Stimulated activated CD4-positive, alpha-beta T cell treated with anti-CD3 and anti-CD28 coated beads, Interleukin-1b, Interleukin-23, amount 100 ng/mL, for 48 hours (primary cell): ENCODE results near the gene RIMKLA.
A peak's percentile ranks its signal among the peaks of the same experiment; 100 is the strongest.

Experiments
- DNase-seq: peaks from one replicate; pipeline ENCODE4 v3.0.0-alpha.2; 2020

RIMKLA gene, protein sequence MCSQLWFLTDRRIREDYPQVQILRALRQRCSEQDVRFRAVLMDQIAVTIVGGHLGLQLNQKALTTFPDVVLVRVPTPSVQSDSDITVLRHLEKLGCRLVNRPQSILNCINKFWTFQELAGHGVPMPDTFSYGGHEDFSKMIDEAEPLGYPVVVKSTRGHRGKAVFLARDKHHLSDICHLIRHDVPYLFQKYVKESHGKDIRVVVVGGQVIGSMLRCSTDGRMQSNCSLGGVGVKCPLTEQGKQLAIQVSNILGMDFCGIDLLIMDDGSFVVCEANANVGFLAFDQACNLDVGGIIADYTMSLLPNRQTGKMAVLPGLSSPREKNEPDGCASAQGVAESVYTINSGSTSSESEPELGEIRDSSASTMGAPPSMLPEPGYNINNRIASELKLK

GRCh38 chr1:42380586-42381279 is at the start of gene RIMKLA:
TSS of gene RIMKLA (plus strand) at chr1:42380792. CDS start at chr1:42380935, 143 bp downstream.
- DNase-seq: peak; percentile 39

GRCh38 chr1:42332877-42333276 is 47.7 kb upstream of the RIMKLA start:
- no peak for DNase-seq

DNA sequence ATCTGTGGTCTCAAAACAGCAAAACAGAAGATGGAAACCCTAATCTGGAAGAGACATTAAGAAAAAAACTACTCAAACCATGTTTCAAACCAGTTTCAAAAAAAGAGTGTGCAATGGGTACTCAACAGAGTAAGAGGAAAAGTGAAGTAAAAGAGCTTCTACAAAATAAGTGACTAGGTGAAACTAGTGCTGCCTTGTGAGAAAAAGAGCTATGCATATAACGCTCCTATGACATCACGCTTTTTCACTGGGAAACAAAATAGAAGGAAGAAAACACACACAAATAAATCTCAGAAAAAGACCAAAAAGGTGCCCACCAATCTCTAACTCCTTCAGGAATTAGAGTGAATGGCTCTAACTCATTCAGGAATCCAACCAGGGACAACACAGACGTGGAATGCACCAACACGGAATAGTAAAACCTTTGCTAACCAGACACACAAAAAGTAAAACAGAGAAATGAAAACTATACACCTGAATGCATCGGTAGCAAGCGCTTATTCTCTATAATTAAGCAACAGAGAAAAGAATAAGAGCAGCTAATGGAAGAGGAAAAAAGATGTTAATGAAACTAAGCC is 46.8 kb upstream of the RIMKLA start:
- DNase-seq: no peak

DNA sequence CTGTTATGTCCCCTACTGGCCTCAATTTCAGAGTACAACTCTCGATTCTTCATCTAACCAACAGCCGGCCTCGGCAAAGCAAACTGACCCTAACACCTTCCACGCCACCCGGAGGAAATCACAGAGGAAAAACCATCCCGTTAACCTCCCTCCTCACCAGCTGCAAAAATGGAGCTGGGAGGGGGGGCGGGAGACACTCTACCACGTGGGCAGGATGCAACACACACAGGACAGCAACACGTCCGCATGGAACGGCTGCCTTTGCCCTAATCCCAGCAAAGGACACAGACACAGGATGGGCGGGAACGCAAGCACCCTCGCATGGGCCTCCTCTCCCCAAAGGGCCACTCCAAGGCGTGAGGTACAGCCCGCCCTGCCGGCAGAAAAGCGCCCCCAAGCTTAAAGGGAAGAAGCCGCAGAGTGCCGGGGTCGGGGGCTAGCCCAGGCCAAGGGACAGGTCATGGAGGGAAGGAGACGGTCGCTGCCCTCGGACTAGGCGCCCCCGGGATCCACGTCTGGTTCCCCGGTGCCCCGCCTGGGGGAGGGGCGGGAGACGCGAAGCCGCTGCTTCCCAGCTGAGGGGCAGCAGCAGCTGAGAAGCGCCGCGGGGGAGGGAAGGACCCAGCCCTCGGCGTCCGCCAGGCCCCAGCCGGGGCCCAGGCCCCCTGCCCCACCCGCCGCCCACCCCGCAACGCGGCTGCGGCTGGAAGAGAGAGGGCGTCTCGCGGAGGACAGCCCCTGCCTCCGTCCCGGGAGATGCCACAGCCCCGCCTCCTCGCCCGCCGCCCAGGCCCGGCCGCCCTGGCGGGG is 46.1 kb upstream of the RIMKLA start:
- DNase-seq: peak; percentile 30

GRCh38 chr1:42335050-42335808 is 45.4 kb upstream of the RIMKLA start, which contains the start of gene FOXJ3:
TSS of gene FOXJ3 (minus strand) at chr1:42335235. CDS start at chr1:42311093, 24,142 bp downstream.
- DNase-seq: peak; percentile 92

DNA sequence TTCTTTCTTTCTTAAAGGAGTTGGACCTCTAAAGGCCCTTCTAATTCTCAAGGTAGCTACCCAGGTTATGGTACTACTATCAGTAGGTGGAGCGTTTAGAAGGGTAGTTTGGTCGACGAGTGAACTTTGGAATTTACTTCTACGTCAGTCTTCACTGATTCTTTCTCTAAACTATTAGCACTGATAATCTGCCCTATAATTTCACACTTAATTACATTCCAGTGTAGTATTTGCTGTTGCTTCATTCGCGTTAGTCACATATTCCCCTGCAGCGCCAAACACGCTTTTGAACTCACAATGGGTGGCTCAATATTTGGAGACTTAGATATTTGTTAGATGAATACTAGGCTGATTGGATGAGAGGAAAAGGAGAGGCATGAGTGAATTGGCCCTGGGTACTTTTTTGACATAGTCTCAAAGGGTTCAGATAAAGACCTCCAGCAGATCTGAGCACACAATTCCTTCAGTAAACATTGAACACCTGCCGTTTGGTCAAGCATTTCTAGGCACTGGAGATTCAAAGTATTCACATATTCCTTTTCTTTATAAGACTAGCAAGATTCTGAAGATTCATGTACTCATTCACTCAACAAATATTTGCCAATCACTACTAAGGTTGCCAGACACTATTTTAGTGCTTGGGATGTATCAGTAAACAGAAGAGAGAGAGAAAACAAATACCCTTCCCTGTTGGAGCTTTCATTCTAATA is 44.6 kb upstream of the RIMKLA start:
- DNase-seq: no peak

- DNase-seq: no peak
Measured at GRCh38 chr1:42336978-42337377, 43.6 kb upstream of the RIMKLA start.

- no peak for DNase-seq
Measured at GRCh38 chr1:42340093-42340492, 40.5 kb upstream of the RIMKLA start.

DNA sequence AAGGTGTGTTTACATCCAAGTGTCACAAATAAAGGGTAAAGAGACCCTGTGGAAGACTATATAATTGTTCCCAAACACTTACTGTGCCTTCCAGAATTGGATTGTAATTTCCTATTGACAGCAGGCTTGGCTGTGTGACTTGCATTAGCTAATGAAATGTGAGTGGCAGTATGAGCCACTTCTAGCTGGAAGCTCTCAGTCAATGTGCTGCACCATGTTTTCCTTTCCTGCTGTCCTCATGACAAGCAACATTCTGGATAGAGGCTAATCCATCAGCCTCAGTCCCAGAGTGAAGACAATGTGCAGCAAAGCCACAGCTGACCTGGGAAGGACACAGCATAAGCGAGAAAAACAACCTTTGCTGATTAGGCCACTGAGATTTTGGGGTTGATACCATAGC is 39.7 kb upstream of the RIMKLA start:
- no peak for DNase-seq

- no peak for DNase-seq
Measured at GRCh38 chr1:42343049-42343448, 37.5 kb upstream of the RIMKLA start.

DNA sequence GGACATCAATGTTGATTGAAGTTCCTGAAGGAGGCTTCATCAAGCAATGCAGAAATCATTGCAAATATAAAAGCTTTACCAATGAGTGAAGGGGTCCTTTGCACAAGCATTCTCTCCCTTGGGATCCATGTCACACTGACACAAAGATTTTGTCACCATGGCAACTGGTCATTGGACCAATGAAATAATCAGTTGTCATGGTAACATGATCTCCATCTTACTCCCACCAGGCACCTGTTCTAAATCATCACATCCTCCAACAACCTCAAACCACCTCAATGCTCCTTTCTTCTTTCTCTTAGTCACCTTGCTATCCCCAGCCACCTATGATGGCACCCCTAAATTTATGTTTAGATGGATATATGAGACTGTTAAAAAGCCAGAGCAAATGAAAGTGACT is 32.1 kb upstream of the RIMKLA start:
- DNase-seq: no peak

DNA sequence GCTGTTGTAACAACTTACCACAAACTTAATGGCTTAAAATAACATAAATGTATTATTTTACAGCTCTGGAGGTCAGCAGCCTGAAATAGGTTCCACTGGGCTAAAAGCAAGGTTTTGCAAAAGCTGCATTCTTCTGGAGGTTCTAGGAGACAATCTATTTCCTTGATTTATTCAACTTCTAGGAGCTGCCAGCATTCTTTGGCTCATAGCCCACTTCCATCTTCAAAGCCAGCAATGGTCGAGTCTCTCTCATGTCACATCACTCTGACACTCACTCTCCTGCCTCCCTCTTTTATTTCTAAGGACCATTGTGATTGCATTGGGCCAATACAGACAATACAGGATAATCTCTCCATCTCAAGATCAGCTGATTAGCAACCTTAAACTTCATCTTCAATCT is 30.5 kb upstream of the RIMKLA start:
- DNase-seq: no peak

- no peak for DNase-seq
Measured at GRCh38 chr1:42358791-42359190, 21.8 kb upstream of the RIMKLA start.

DNA sequence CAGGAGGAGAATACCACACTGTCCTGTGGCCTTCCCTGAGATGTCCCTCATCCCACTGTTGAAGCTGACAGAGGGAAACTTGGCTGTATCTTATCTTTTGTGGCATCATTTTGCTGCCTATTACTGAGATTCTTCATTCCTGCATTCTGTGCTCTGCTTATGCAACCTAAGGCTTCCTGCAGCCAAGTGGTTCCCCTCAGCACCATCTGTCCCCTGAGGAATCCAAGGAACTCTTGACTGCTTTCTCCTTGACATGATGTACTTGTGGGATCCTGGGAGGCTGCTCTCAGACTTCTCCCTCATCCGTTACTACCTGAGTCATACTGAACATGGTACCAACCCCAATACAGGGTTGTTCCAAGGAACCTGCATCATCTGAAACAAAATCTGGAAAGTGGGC is 21.1 kb upstream of the RIMKLA start:
- DNase-seq: no peak

DNA sequence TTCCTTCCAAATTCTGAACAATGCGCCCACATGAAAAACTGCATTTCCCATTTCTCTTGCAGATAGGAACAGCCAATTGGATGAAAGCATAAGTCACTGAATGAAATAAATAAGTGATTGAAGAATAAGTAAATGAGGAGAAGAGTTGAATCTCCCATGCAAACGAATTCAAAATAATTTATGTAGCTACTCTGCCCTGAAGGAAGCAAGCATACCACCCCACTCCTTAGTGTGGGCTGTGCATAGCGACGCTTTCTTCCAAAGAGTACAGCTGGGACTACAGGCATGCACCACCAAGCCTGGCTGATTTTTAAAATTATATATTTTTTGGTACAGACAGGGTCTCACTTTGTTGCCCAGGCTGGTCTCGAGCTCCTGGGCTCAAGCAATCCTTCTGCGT is 16.5 kb upstream of the RIMKLA start:
- no peak for DNase-seq

DNA sequence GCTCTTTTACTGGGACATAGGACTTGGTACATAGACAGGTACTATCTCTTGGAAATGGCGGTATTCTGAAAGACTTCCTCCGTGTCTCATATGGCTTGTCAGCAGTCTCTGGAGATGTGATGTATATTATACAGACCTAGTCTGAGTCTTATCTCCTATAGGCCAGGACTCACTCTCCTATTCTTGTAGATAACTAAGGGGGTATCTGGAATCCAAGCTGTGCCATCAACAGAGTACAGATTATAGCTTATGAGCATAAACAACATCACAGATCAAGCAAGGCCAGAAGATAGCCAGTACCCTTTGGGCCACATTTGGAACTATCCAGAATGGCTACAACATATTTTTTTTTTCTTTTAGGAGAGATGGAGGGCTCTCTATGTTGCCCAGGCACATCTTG is 16.1 kb upstream of the RIMKLA start:
- DNase-seq: no peak

DNA sequence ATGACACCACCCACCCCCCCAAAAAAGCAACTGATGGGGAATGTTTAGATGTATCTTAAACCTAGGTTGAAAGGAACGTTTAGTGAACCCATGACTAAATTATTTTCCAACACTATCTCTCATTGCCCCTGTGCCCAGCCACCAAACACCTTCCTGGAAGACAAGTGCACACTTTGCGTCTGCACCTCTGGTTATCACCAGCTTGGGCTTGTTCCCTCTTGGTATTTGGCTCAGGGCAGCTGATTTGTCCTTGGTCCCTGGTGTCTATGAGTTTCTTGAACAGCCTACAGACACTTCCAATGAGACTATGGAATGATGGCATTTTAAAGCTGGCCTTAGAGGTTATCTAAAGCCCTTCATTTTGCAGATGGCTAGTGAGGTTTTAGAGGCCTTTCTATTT is 15.5 kb upstream of the RIMKLA start:
- no peak for DNase-seq

GRCh38 chr1:42368096-42368795 is 12.3 kb upstream of the RIMKLA start:
- no peak for DNase-seq

DNA sequence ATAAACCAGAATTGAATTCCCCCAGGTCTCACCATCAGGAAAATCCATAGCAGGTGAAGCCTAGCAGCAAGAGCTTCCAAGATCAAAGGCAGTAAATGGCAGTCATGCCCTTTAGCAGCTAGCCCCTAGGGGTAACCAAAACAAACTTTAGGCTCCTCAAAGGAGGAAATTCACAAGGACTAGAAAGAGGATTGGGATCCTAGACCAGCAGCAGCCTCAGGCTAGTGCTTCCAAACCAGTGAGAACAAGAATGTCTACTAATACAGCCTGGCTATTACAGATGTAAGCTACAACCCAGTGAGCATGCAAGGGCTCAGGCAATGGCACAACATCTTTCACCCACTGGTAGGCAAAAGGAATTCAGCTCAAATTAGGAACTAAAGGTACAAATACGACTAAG is 11.1 kb upstream of the RIMKLA start:
- DNase-seq: no peak

GRCh38 chr1:42370876-42371549 is 9.6 kb upstream of the RIMKLA start:
- no peak for DNase-seq
